Cardiac muscle cell (in vitro differentiated cells and primary cell): ENCODE results near the gene TMEM204. TPM values are rescaled to one million over a fixed set of nuclear protein-coding genes. Genes with fewer than 3 reads are reported as not detected.

ENCODE experiments used
- DNase-seq, 2 donors: peaks; one replicate each; pipeline versions ENCODE4 v3.0.0 to v3.0.0-alpha.2; 2010 to 2017; ENCODE audit warnings: low read depth in 1 of 2, low spot score in 1 of 2
- H3K27ac ChIP-seq: fragments of 200-600 bp; sonication (generic); 2 replicates; pipeline ENCODE4 v1.5.1; 2016
- H3K27me3 ChIP-seq: fragments of 200-600 bp; sonication (generic); 2 replicates; pipeline ENCODE4 v1.6.0; 2016; ENCODE audit warnings: control low read depth
- H3K36me3 ChIP-seq: fragments of 200-600 bp; sonication (generic); 2 replicates; pipeline ENCODE4 v1.5.1; 2016; ENCODE audit warnings: control low read depth
- H3K4me1 ChIP-seq: fragments of 200-600 bp; sonication (generic); 2 replicates; pipeline ENCODE4 v1.8.1; 2017; ENCODE audit warnings: low read depth, mild to moderate bottlenecking, mixed run types
- H3K4me3 ChIP-seq: fragments of 200-600 bp; sonication (generic); 2 replicates; pipeline ENCODE4 v1.5.1; 2016; ENCODE audit warnings: mild to moderate bottlenecking
- H3K9me3 ChIP-seq: fragments of 200-600 bp; sonication (generic); 2 replicates; pipeline ENCODE4 v1.5.1; 2017; ENCODE audit warnings: low read depth, mild to moderate bottlenecking, control low read depth
- polyA plus RNA-seq: library from polyadenylated mRNA; unstranded; fragments of >200 nt; fragmentation: Nextera tagmentation; extraction: Ambion mirVana; gene quantifications from 2 replicates; pipeline ENCODE4 v1.2.1, GENCODE V29; 2016
- total RNA-seq: library from RNA; depleted of rRNA; stranded (reverse); fragments of >200 nt; gene quantifications from 2 replicates; pipeline ENCODE4 v1.2.3, GENCODE V29; 2016
- TF ChIP-seq, protein P1 (sequence below): IDR thresholded peaks from 2 replicates; pipeline ENCODE4 v1.5.1; 2012; ENCODE audit warnings: low read depth, mild to moderate bottlenecking, low read length

Gene TMEM204
- total and polyA plus RNA-seq, 2 experiments from 2014 or later = 0.44 to 0.83 TPM

GRCh38 chr16:1501630-1502029, 31.8 kb upstream of the TMEM204 start:
- no peak for DNase-seq
- H3K27me3 ChIP-seq = no peaks in the 10 kb centered on the region
- peaks cover 19% of the 10 kb centered on the region for H3K36me3 ChIP-seq
- no peak overlapping the region for H3K4me3 ChIP-seq
- no peak overlapping the region for H3K27ac ChIP-seq
- H3K9me3 ChIP-seq = no peaks in the 10 kb centered on the region
- TF ChIP-seq, protein P1, sequence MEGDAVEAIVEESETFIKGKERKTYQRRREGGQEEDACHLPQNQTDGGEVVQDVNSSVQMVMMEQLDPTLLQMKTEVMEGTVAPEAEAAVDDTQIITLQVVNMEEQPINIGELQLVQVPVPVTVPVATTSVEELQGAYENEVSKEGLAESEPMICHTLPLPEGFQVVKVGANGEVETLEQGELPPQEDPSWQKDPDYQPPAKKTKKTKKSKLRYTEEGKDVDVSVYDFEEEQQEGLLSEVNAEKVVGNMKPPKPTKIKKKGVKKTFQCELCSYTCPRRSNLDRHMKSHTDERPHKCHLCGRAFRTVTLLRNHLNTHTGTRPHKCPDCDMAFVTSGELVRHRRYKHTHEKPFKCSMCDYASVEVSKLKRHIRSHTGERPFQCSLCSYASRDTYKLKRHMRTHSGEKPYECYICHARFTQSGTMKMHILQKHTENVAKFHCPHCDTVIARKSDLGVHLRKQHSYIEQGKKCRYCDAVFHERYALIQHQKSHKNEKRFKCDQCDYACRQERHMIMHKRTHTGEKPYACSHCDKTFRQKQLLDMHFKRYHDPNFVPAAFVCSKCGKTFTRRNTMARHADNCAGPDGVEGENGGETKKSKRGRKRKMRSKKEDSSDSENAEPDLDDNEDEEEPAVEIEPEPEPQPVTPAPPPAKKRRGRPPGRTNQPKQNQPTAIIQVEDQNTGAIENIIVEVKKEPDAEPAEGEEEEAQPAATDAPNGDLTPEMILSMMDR = no peak
- no peaks in the 10 kb centered on the region for H3K4me1 ChIP-seq

DNA sequence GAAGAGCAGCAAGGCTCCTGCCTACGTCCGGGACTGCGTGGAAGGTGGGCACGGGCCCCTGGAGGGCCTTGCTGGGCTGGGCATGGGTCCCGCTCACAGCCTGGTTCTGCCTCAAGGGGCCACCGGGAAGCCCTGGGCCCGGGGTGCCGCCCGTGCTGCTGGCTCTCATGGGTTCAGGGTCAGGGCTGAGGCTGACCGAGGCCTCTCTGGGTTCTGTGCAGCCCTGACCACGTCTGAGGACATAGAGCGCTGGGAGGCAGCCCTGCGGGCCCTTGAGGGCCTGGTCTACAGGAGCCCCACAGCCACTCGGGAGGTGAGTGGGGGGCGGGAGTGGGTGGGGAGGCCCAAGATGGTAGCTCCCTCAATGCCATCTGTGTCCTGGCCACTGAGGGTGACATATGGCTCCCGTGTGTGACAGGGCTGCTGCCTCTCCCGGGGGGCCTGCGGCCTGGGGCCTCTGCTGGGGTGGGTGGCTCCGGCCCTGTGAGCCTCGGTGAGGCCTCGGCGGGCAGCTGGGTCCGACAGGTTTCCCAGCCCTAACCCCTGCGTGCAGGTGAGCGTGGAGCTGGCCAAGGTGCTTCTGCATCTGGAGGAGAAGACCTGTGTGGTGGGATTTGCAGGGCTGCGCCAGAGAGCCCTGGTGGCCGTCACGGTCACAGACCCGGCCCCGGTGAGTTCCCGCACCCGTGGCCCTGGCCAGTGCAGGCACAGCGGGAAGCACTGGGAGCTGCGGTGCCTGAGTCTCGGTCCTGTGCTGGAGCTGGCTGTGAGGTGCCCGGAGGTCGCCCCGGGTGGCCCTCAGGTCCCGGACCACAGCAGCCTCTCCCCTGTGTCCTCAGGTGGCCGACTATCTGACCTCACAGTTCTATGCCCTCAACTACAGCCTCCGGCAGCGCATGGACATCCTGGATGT, 31.1 kb upstream of the TMEM204 start:
- Histone ChIP-seq H3K9me3 (no peaks in the 10 kb centered on the region), H3K4me3 (no peak overlapping the region), H3K36me3 (peaks cover 19% of the 10 kb centered on the region), H3K27ac (no peak overlapping the region), H3K4me1 (no peaks in the 10 kb centered on the region), H3K27me3 (no peaks in the 10 kb centered on the region)
- TF ChIP-seq, protein P1 = no peak
- no peak for DNase-seq

GRCh38 chr16:1503110-1503955, 30.1 kb upstream of the TMEM204 start:
- peaks cover 19% of the 10 kb centered on the region for H3K36me3 ChIP-seq

GRCh38 chr16:1505073-1505844, 28.2 kb upstream of the TMEM204 start:
- no peaks in the 10 kb centered on the region for H3K27me3 ChIP-seq
- no peak overlapping the region for H3K4me3 ChIP-seq
- no peak for DNase-seq
- peaks cover 9% of the 10 kb centered on the region for H3K4me1 ChIP-seq
- H3K27ac ChIP-seq = no peak overlapping the region
- H3K9me3 ChIP-seq = no peaks in the 10 kb centered on the region
- TF ChIP-seq, protein P1 = no peak
- H3K36me3 ChIP-seq = peaks cover 17% of the 10 kb centered on the region

More at GRCh38 chr16:1503110-1503955, 30.1 kb upstream of the TMEM204 start:
- no peaks in the 10 kb centered on the region for H3K4me1 ChIP-seq
- H3K27ac ChIP-seq = no peak overlapping the region
- no peak for DNase-seq
- no peak overlapping the region for H3K4me3 ChIP-seq
- no peaks in the 10 kb centered on the region for H3K9me3 ChIP-seq
- no peaks in the 10 kb centered on the region for H3K27me3 ChIP-seq
- TF ChIP-seq, protein P1 = no peak

DNA sequence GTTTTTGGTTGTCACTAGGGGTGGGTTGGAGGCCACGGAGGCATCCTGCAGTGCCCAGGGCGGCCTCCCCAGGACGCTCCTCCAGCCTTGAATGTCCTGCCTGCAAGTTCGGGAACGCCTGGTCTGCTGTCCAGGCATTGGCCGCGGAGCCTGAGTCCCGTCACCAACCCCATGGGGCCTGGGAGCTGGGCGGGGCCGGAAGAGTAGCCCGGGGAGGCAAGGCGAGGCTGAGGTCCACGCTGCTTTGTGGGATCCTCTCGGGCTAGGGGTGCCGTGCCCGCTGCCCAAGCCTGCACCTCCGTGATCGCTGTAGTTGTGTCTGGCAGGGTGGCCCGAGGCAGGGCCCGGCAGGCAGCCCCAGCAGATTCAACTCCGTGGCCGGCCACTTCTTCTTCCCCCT, 27.6 kb upstream of the TMEM204 start:
- Histone ChIP-seq H3K4me3 (no peak overlapping the region), H3K9me3 (no peaks in the 10 kb centered on the region), H3K36me3 (peaks cover 16% of the 10 kb centered on the region), H3K27ac (no peak overlapping the region), H3K27me3 (no peaks in the 10 kb centered on the region), H3K4me1 (peaks cover 9% of the 10 kb centered on the region)
- TF ChIP-seq, protein P1 = no peak
- DNase-seq = no peak
